SH-SY5Y (cell line): Measurements from ENCODE around the gene ZCCHC7.

Experiments used
- GATA2 ChIP-seq: IDR thresholded peaks from 2 replicates; pipeline ENCODE4 v1.6.1; 2011; ENCODE audit warnings: mild to moderate bottlenecking, low read depth, low read length
- GATA3 ChIP-seq: IDR thresholded peaks from 2 replicates; pipeline ENCODE4 v1.6.1; 2011; ENCODE audit warnings: low read depth, mild to moderate bottlenecking, low read length, moderate library complexity

DNA sequence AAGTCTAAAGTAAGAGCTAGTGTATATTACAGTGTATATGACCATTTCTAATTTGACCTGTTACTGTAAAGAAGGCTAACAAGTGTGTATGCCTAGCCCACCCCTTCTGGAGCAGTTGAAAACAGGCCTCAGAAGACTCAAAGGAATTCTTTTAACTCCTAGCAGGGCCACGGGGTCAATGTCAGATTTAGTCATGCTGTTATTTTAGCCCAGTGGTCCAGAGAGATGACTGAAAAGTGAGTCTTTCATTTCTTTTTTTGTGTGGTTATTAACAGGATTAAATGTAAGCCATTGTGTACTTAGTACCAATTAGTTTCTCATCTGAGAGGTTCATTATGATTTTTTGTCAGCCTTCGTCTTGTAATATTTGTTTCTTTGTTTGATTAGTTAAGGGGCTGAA, 24.4 kb downstream of the ZCCHC7 start:
- TF ChIP-seq GATA3: no peak
- TF ChIP-seq GATA2: no peak
